GM19035 (cell line): ENCODE measurements around the gene ZNF780A.
"Not testable (repeated sequence)": the region's sequence is repeated elsewhere in the genome, so short reads cannot be mapped to it uniquely, and the experiment has no call there.

Experiments used
- ATAC-seq: cut with Tn5 transposase; IDR thresholded peaks from one replicate; pipeline ENCODE4 v1.9.1; 2021; ENCODE audit not compliant: unreplicated experiment

ZNF780A gene

GRCh38 chr19:40088299-40089047 lies 2.3 kb downstream of the ZNF780A start:
- ATAC-seq: no peak

- ATAC-seq: no peak
Measured at GRCh38 chr19:40084948-40085347, 5.8 kb downstream of the ZNF780A start.

- ATAC-seq: no peak
Measured at GRCh38 chr19:40081411-40081810, 9.3 kb downstream of the ZNF780A start.

- no peak for ATAC-seq
Measured at GRCh38 chr19:40080289-40080688, 10.5 kb downstream of the ZNF780A start.

GRCh38 chr19:40078377-40078776 lies 12.4 kb downstream of the ZNF780A start:
- no peak for ATAC-seq

- ATAC-seq: no peak
Measured at GRCh38 chr19:40070058-40070457, 20.7 kb downstream of the ZNF780A start.

GRCh38 chr19:40059624-40060023 lies 31.1 kb downstream of the ZNF780A start:
- no peak for ATAC-seq

- ATAC-seq: no peak
Measured at GRCh38 chr19:40057166-40057565, 33.6 kb downstream of the ZNF780A start.

- no peak for ATAC-seq
Measured at GRCh38 chr19:40056505-40056904, 34.2 kb downstream of the ZNF780A start.

- ATAC-seq: peak; percentile 83
Measured at GRCh38 chr19:40055832-40056504, 34.8 kb downstream of the ZNF780A start, which contains the start of gene ZNF780B. ZNF780B (minus strand) TSS chr19:40056231; CDS start chr19:40050332, 5,899 bp downstream.

GRCh38 chr19:40055049-40055448 lies 35.7 kb downstream of the ZNF780A start:
- ATAC-seq: no peak

GRCh38 chr19:40054632-40055031 lies 36.1 kb downstream of the ZNF780A start:
- ATAC-seq: no peak

GRCh38 chr19:40053491-40053890 lies 37.3 kb downstream of the ZNF780A start:
- no peak for ATAC-seq

- ATAC-seq: not testable (repeated sequence)
Measured at GRCh38 chr19:40041718-40042117, 49.0 kb downstream of the ZNF780A start.

GRCh38 chr19:40038047-40038446 lies 52.7 kb downstream of the ZNF780A start:
- not testable (repeated sequence) for ATAC-seq

- no peak for ATAC-seq
Measured at GRCh38 chr19:40035996-40036395, 54.7 kb downstream of the ZNF780A start.

- no peak for ATAC-seq
Measured at GRCh38 chr19:40033989-40034560, 56.7 kb downstream of the ZNF780A start.

GRCh38 chr19:40026597-40026970 lies 64.2 kb downstream of the ZNF780A start:
- no peak for ATAC-seq

GRCh38 chr19:40025938-40026596 lies 64.7 kb downstream of the ZNF780A start:
- no peak for ATAC-seq

- no peak for ATAC-seq
Measured at GRCh38 chr19:40023969-40024368, 66.8 kb downstream of the ZNF780A start.
